Osteocyte (in vitro differentiated cells): ENCODE data around the gene TNFAIP3. TPM values are rescaled to one million over a fixed set of nuclear protein-coding genes. Genes with fewer than 3 reads are reported as not detected.

Experiments
- DNase-seq: peaks from one replicate; pipeline ENCODE4 v3.0.0; 2021; ENCODE audit warnings: mixed read lengths; ENCODE audit not compliant: unreplicated experiment; ENCODE audit errors: extremely low spot score
- H3K27ac Mint-ChIP-seq: one replicate; pipeline ENCODE4 v1.8.0; 2021; ENCODE audit warnings: mild to moderate bottlenecking, mixed read lengths; ENCODE audit not compliant: unreplicated experiment
- H3K27me3 Mint-ChIP-seq: one replicate; pipeline ENCODE4 v1.8.0; 2021; ENCODE audit warnings: mixed read lengths; ENCODE audit not compliant: unreplicated experiment
- H3K36me3 Mint-ChIP-seq: one replicate; pipeline ENCODE4 v1.8.0; 2021; ENCODE audit warnings: mixed read lengths; ENCODE audit not compliant: unreplicated experiment
- H3K4me1 Mint-ChIP-seq: one replicate; pipeline ENCODE4 v1.8.0; 2021; ENCODE audit warnings: mixed read lengths; ENCODE audit not compliant: unreplicated experiment
- H3K4me3 Mint-ChIP-seq: one replicate; pipeline ENCODE4 v1.8.0; 2021; ENCODE audit warnings: mild to moderate bottlenecking, moderate library complexity, mixed read lengths; ENCODE audit not compliant: unreplicated experiment
- H3K9me3 Mint-ChIP-seq: one replicate; pipeline ENCODE4 v1.8.0; 2021; ENCODE audit warnings: mixed read lengths; ENCODE audit not compliant: unreplicated experiment
- total RNA-seq: library from RNA; stranded (reverse); gene quantifications from 2 replicates; pipeline ENCODE4 v1.2.1, GENCODE V29; 2021
- TF ChIP-seq, protein P1 (sequence below): fragments of 200-600 bp; sonication (generic); IDR thresholded peaks from 2 replicates; pipeline ENCODE4 v1.5.0; 2021; ENCODE audit warnings: antibody characterized with exemption, mild to moderate bottlenecking, moderate library complexity

Gene TNFAIP3
- total RNA-seq, 1 donor from 2014 or later: 12.0 TPM

DNA sequence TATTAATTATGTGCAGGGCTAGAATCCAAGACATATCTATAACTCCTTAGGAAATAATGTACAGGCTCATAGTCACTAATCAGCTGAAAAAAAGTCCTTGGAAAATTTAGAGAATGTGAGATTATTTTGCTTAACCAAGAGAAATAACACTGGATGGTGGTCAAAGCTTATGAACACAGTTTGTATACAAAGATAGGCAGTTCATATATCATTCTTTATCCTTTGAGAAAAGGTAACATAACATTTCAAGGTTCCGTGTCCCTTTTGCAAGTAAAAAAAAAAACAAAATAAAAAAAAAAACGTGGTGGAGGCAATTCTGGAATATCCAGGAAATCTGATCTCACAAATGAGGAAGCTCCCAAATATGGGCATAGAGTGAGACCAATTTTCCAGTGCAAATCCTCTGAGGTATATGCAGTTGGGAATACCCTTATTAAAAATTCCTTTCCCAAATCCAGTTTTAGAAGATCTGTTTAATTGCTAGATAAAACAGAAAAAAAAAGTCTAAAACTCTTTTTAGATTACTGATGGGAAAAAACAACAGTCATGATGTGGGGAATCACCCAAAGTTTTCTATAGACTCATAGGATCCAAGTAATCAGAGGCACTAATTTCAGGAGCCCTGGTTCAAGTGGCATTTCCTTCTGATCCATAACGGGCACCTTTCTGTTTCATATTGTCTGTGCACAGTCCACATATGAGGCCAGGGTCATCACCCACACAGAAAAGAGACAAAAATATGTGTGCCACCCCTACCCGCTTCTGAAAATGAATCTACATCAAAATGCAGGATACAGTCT lies 17.7 kb upstream of the TNFAIP3 start:
- Mint-ChIP-seq H3K9me3 (no peaks in the 10 kb centered on the region), H3K36me3 (no peaks in the 10 kb centered on the region), H3K27me3 (no peaks in the 10 kb centered on the region), H3K4me1 (peaks cover 29% of the 10 kb centered on the region), H3K27ac (peak overlapping the region; percentile 92), H3K4me3 (peak overlapping the region; percentile 63)
- TF ChIP-seq, protein P1, sequence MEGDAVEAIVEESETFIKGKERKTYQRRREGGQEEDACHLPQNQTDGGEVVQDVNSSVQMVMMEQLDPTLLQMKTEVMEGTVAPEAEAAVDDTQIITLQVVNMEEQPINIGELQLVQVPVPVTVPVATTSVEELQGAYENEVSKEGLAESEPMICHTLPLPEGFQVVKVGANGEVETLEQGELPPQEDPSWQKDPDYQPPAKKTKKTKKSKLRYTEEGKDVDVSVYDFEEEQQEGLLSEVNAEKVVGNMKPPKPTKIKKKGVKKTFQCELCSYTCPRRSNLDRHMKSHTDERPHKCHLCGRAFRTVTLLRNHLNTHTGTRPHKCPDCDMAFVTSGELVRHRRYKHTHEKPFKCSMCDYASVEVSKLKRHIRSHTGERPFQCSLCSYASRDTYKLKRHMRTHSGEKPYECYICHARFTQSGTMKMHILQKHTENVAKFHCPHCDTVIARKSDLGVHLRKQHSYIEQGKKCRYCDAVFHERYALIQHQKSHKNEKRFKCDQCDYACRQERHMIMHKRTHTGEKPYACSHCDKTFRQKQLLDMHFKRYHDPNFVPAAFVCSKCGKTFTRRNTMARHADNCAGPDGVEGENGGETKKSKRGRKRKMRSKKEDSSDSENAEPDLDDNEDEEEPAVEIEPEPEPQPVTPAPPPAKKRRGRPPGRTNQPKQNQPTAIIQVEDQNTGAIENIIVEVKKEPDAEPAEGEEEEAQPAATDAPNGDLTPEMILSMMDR: no peak
- DNase-seq: no peak

DNA sequence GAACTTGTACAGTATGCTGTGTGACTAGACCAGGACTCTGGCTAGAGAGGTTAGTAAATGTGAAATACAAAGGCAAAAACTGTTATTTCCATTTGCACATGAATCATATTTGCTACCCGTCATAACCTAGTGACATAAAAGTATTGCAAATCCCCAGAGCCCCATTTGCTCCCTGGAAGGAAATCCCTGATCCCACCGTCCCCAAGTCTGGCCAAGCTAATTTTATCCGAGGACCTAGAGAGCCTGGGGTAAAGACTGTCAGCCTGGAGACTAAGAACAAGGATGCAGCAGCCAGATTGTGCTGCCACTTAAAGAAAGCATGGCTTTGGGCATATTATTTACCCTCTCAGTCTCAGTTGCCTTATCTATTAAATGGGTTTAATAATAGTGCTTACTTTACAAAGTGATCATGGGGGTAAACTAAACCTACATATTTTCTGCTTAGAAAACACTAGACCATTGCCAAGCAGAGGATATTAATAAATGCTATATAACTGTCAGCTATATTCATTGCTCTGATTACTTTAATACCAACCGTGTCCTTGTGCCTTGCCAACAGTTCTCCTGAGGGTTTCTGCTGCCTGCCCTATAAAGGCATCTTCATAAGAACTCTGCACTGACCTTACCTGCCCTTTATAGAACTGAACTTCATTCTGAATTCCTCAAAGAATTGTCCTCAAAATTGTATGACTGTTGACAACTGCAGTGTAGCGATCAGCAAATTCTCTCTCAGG lies 16.9 kb upstream of the TNFAIP3 start:
- peaks cover 29% of the 10 kb centered on the region for H3K4me1 Mint-ChIP-seq
- H3K27ac Mint-ChIP-seq: peak overlapping the region; percentile 92
- no peak for DNase-seq
- TF ChIP-seq, protein P1: no peak
- no peaks in the 10 kb centered on the region for H3K9me3 Mint-ChIP-seq
- H3K36me3 Mint-ChIP-seq: no peaks in the 10 kb centered on the region
- no peak overlapping the region for H3K4me3 Mint-ChIP-seq
- H3K27me3 Mint-ChIP-seq: no peaks in the 10 kb centered on the region

- Mint-ChIP-seq H3K4me3 (no peak overlapping the region), H3K9me3 (no peaks in the 10 kb centered on the region)
- no peak for DNase-seq
Observed at GRCh38 chr6:137850816-137851602, 16.1 kb upstream of the TNFAIP3 start.

GRCh38 chr6:137851669-137852068 lies 15.4 kb upstream of the TNFAIP3 start:
- DNase-seq: no peak
- no peaks in the 10 kb centered on the region for H3K36me3 Mint-ChIP-seq
- H3K4me1 Mint-ChIP-seq: peaks cover 29% of the 10 kb centered on the region
- H3K27me3 Mint-ChIP-seq: no peaks in the 10 kb centered on the region
- no peak overlapping the region for H3K4me3 Mint-ChIP-seq
- H3K9me3 Mint-ChIP-seq: no peaks in the 10 kb centered on the region
- H3K27ac Mint-ChIP-seq: no peak overlapping the region
- TF ChIP-seq, protein P1: no peak

More at GRCh38 chr6:137850816-137851602, 16.1 kb upstream of the TNFAIP3 start:
- TF ChIP-seq, protein P1: no peak
- Mint-ChIP-seq H3K4me1 (peaks cover 29% of the 10 kb centered on the region), H3K27me3 (no peaks in the 10 kb centered on the region), H3K36me3 (no peaks in the 10 kb centered on the region), H3K27ac (peak overlapping the region; percentile 92)
